GM18858 (cell line): ENCODE measurements around the gene CTNNA3.
A peak's percentile ranks its signal among the peaks of the same experiment; 100 is the strongest.

Experiments used
- ATAC-seq: cut with Tn5 transposase; IDR thresholded peaks from one replicate; pipeline ENCODE4 v1.9.1; 2021; ENCODE audit not compliant: unreplicated experiment

CTNNA3 gene

DNA sequence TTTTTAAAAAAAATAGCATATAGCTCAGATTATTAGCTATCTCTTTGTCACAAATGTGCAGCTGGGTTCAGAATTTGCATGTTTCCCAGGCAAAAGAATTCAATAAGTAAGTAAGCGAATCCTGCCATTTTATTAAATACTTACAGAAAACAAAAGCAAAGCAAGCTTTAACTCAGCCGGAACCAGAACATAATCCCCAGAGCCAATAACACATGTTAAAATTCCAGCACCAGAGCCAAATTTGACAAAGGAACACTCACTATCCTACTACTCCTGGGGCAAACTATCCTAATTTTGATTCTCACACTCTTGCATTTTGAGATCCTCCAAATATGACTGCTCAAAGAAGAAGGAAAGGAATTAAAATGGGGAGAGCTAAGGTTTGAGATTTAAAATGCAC is 737.5 kb downstream of the CTNNA3 start:
- ATAC-seq: no peak

DNA sequence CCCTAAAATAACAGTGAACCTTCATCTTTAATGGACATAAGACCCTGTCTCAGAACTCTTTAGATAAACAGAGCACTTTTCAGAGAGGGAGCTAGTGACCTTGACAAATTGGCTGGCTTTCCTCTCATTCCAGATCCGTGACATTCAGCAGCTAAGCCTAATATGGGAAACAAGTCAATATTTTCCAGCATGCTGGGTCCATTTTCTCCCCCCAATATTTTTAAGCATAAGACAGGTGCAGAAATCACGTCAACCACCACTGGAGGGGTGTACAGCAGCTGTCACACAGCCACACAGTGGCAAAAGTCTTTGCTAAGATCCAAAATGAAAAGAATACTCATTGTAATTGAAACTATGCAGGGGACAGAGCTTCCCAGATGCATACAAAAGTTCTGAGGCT is 744.1 kb downstream of the CTNNA3 start:
- ATAC-seq: no peak

DNA sequence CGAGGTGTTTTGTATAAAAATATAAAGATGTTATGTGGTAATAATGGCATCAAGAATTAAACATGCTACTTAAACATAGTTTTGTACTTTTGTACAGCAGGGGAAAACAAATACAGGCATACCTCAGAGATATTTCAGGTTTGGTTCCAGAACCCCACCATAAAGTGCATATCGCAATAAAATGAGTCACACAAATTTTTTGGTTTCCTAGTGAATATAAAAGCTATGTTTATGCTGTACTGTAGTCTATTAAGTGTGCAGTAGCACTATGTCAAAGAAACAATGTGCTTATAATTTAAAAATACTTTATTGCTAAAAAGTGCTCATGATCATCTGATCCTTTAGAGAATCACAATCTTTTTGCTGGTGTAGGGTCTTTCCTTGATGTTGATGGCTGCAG is 752.4 kb downstream of the CTNNA3 start:
- no peak for ATAC-seq

DNA sequence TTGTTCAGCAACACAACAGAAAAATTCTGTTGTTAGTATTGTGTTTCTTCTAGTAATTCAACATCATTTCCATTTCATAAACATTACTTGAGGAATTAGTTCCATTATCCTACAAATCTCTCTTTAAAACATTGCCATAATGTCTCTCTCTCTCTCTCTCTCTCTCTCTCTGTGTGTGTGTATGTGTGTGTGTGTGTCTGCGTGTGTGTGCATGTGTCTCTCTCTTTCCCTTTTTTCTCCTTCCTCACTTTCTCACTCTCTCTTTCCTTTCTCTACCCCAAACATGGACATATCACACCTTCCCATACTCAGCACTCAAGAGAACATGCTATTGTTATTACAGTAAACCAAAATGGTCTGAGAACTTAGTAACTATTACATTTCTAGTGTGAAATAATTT is 753.6 kb downstream of the CTNNA3 start:
- no peak for ATAC-seq

DNA sequence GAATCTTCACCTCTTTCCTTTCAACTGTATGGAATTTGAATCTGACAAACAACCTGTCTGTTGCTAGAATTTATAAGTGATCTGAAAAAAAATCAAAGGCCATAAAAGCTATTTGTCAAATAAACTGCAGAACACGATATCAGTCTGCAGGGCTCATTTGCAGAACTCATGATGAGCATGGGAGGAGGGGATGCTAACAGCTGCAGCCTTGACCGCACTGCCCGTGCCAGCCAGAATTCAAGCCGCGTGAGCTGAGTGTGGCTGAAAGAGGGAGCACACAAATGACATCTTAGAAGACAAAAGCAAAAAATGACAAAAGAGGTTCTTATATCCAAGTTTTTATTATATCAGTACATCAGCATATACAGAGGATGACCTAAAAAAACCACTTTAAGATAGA is 754.5 kb downstream of the CTNNA3 start:
- no peak for ATAC-seq

DNA sequence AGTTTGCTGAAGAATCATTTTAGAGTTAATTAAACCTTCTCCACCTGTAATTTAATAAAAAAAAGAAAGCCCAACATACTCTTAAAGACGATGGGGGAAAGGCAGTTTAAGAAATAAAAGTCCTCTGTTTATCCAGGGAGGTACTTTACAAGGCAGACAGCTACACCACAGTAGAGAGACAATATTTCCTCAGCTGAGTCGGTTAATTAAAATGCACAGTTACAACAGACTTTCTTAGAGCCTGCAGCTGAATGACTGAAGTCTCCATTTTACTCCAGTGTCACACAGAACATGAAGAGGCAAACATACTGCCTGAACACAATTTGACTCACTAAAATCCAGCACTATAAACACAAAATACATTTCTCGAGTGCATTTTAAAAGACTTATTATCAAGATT is 755.0 kb downstream of the CTNNA3 start:
- no peak for ATAC-seq

DNA sequence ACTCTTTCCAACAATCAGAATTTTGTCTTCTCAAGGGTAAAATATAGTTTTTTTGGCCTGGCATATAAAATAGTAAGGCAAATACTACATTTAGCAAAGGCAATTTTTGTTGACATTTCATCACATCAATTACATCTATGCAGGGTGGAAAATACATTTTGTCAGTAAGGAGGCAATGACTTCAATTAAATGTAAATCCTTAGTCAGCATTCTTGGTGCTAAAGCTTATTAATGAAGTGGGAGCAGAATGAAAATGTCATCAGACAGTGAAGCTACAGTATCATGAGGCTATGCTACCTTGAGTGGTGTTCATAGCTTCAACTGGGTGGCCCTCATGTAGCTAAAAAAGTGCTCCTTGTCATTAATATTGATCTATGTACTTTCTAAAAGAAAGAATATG is 761.3 kb downstream of the CTNNA3 start:
- ATAC-seq: no peak

DNA sequence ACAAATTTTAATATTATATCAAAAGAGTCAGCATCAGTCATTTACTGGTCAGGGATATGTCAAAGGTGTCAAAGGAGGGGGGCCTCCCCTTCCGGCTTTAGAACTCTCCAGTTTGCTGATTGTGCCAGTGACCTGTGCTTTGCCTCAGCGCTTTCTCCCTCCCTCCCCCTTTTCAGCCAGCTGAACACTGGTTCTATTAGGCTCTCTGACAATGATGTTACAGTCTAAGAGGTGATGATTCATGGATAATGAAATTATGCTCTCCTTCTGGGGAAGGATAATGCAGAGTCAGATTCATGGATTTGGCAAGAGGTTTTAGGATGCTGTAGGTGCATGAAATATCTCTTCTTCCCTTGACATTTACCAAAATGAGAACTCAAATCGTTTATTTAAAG is 764.0 kb downstream of the CTNNA3 start:
- ATAC-seq: no peak

DNA sequence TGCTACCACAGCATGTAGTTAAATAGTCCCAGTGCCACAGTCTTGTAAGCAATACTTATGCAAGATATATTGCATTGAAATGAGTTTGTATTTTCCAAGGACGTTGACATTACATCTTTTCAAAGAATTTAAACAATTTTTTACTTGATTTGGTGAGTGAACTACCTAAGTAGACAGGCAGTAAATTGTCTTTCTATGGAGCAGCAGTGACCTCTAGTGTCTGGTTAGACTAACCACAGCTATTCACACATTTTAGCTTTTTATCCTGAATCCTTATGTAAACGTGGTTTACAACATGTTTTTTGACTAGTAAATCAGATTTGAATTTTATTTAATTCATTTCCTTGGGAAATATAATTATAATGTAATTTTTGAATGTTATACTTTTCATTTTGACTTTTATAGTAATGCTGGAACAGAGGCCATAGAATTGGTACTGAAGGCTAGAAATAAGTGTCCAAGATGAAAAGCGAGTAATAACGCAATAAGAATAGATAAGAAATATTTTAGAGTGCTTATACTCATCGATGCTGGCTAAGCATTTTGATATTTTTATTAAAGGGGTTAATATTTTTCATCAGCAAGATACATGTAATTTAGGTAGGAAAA is 764.6 kb downstream of the CTNNA3 start:
- ATAC-seq: peak; percentile 84

DNA sequence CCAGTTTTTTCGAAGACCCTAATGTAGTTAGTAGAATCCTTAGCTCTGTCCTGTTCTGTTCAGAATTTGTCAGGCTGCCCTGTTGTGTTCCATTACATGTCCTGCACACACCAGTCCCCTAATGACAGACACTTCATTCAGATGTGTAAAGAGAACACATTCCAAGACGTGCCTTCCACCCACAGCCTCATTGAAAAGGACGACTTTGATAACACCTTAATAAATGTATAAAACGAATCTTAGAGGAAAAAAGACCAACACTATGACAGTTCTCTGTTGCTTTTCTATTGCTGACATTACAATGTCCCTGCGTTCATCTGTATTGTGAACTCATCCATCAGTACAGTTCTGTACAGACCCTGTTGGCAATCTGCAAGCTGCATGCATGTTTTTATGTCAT is 766.6 kb downstream of the CTNNA3 start:
- ATAC-seq: no peak

DNA sequence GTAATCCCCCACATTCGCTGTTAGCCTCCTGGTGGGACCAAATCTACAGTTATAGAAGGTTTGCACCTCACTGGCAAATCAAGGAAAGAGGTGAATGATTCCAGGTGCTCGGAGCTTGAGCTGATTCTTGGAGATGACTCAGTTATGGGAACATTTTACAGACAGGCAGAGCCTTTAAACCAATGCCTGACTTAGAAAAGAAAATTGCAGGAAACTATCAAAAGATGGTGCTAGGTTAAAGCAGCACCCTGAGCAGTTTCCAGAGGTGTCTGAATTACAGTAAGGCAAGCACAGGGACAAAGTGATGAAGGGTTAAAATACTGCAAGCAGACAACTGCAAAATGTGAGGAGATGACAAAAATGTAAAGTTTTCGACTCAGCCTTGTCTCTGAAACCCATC is 767.2 kb downstream of the CTNNA3 start:
- ATAC-seq: no peak

DNA sequence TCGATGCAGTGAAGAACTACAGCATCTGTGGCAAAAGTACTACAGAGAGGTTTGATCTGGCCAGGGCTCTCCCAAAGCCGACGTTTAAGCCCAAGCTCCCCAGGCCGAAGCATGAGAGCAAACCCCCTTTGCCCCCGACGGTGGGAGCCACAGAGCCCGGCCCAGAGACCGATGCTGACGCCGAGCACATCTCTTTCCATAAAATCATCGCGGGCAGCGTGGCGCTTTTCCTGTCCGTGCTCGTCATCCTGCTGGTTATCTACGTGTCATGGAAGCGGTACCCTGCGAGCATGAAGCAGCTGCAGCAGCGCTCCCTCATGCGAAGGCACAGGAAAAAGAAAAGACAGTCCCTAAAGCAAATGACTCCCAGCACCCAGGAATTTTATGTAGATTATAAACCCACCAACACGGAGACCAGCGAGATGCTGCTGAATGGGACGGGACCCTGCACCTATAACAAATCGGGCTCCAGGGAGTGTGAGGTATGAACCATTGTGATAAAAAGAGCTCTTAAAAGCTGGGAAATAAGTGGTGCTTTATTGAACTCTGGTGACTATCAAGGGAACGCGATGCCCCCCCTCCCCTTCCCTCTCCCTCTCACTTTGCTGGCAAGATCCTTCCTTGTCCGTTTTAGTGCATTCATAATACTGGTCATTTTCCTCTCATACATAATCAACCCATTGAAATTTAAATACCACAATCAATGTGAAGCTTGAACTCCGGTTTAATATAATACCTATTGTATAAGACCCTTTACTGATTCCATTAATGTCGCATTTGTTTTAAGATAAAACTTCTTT is 767.8 kb downstream of the CTNNA3 start:
- ATAC-seq: no peak

DNA sequence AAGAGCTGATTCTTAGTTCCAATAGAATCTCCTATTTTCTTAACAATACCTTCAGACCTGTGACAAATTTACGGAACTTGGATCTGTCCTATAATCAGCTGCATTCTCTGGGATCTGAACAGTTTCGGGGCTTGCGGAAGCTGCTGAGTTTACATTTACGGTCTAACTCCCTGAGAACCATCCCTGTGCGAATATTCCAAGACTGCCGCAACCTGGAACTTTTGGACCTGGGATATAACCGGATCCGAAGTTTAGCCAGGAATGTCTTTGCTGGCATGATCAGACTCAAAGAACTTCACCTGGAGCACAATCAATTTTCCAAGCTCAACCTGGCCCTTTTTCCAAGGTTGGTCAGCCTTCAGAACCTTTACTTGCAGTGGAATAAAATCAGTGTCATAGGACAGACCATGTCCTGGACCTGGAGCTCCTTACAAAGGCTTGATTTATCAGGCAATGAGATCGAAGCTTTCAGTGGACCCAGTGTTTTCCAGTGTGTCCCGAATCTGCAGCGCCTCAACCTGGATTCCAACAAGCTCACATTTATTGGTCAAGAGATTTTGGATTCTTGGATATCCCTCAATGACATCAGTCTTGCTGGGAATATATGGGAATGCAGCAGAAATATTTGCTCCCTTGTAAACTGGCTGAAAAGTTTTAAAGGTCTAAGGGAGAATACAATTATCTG is 768.6 kb downstream of the CTNNA3 start:
- ATAC-seq: no peak

DNA sequence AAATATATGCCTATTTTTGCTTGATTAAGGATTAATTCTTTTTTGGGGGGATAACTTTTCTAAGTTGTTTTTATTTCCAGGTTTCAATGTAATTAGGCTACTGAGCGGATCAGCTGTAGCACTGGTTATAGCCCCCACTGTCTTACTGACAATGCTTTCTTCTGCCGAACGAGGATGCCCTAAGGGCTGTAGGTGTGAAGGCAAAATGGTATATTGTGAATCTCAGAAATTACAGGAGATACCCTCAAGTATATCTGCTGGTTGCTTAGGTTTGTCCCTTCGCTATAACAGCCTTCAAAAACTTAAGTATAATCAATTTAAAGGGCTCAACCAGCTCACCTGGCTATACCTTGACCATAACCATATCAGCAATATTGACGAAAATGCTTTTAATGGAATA is 769.2 kb downstream of the CTNNA3 start:
- ATAC-seq: no peak

DNA sequence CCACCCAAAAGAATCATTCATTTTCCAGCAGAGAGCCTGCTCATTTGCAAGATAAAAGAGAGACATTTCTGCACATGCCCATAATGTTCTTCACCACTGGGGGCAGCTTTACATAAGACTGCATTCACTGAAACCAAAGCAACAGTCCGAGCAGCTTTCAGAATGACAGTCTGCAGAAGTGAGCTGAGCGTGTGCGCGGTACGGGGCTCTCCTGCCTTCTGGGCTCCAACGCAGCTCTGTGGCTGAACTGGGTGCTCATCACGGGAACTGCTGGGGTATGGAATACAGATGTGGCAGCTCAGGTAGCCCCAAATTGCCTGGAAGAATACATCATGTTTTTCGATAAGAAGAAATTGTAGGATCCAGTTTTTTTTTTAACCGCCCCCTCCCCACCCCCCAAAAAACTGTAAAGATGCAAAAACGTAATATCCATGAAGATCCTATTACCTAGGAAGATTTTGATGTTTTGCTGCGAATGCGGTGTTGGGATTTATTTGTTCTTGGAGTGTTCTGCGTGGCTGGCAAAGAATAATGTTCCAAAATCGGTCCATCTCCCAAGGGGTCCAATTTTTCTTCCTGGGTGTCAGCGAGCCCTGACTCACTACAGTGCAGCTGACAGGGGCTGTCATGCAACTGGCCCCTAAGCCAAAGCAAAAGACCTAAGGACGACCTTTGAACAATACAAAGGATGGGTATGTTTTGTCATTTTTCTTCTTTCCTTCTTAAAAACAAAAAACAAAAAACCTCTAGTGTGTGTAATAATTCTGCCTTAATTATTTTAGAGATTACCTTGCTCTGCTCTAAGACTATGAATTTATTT is 769.9 kb downstream of the CTNNA3 start, which contains the start of gene LRRTM3:
LRRTM3 (plus strand) TSS at position 141 of the 820 bp plus-strand sequence.
- peak; percentile 100 for ATAC-seq

DNA sequence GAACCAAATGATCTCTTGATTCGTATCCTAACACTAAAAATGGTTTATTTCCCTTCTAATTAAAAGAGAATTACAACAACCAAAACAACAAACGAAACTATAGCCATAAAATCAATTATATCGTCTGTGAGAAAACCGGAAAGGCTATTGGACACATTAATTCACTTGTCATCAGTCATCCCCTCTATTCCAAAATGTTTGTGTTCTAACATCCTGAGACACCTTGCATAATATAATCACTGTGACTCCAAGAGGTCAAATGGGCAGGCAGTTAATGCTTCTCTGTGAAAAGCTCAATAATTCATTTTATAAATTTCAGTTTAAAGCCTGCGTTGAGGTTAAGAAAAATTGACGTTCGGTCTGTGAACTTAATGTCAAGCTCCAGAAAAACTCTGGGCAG is 770.6 kb downstream of the CTNNA3 start:
- no peak for ATAC-seq

DNA sequence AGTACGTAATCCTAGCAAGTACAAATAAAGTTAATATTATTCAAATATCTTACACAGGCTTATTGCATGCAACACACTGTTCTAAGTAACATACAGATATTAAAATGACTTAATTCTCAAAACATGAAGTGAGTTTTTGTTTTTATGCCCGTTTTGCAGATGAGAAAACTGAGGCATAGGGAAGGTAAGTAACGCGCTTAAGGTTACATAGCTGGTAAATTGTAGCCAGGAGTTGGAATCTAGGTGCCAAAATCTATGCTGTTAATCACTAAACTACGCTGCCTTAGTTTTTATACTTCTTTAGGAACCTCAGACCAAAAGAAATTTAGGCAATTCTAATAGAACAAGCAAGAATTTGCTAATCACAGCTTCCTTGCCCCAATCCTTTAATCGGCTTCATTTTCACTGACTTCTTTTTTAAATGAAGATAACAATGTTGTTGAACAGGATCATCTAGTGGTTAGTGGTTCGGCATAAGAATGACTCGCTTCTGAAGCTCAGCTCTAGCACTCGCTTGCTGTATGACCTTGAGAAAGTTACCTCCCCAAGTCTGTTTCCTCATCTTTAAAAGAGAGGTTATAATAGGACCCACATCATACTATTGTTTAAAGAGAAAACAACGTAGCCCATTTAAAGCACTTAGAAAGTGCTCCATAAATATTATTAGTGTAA is 771.2 kb downstream of the CTNNA3 start:
- no peak for ATAC-seq

DNA sequence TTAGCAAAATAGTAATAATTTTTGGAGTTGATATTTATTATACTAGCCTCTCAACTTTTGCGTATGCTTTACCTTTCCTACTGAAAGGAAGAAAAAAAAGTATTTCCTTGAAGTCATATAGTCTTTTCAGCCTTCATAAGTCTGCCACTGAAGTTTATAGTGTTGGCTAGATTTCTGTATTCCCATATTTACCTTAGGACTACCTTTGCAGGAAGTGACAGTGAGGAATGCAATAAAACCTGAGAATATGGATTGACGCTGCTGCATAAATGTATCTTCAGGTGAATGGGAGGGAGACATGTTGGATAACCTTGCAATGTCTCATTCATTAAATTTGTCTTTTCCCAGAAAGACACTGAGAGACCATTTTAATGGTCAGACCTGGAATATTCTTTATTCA is 776.7 kb downstream of the CTNNA3 start:
- ATAC-seq: no peak

DNA sequence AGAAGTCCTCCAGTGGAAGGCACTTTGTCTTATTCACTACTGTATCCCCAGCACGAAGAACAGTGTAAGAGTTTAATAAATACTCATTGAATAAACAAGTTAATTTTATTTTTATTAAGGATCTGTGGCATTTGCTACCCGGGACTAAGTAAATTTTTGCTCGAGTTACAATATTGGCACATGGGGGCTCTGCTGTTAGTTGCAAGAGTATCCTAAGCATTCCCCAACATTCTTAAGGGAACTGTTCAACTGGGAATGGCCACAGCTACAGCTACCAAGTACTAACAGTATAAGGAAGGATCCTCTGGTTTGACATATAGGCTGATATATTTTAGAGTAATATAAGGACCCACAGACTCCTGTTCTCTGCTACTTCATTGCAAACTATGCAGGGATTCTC is 778.9 kb downstream of the CTNNA3 start:
- no peak for ATAC-seq

DNA sequence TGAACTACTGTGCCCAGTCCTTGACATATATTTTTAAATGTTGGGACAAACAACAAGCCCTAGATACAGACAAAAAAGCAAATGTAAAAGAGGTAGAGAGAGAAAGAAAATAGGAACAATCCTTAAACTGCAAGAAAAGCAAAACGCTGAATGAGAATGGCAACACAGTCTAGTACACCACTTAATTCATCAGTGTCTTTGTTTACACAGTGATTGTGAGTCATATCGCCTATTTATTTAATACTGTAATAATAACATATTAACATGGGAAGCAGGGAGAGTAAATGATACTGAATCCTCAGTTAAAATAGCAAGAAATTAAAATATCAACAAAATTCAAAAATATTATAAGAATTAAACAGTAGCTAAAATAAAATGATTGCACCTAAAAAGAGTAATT is 780.0 kb downstream of the CTNNA3 start:
- ATAC-seq: no peak

DNA sequence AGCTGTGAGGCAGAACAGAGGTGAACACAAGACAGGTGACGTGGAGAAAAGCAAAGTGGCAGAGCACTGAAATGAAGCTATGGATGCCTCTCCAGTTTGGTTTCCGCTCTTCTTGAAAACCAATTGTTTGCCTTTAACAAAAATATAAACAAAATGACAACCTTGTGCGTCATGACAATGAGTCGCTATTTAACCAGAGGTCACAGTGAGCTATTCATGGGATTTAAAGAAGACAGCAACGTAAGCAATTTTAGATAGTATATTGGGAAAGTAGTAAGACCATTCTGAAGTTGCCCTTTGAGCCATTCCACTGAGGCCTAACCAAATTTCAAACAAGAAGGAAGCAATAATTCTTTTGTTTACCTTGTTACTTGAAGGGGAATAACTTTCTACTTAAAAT is 785.3 kb downstream of the CTNNA3 start:
- no peak for ATAC-seq
